Measurements from ENCODE around the gene EFS. TPM values are rescaled to one million over a fixed set of nuclear protein-coding genes. Genes with fewer than 3 reads are reported as not detected.

Gene EFS
- total RNA-seq, 1 donor from 2014 or later, result 29.6 TPM

DNA sequence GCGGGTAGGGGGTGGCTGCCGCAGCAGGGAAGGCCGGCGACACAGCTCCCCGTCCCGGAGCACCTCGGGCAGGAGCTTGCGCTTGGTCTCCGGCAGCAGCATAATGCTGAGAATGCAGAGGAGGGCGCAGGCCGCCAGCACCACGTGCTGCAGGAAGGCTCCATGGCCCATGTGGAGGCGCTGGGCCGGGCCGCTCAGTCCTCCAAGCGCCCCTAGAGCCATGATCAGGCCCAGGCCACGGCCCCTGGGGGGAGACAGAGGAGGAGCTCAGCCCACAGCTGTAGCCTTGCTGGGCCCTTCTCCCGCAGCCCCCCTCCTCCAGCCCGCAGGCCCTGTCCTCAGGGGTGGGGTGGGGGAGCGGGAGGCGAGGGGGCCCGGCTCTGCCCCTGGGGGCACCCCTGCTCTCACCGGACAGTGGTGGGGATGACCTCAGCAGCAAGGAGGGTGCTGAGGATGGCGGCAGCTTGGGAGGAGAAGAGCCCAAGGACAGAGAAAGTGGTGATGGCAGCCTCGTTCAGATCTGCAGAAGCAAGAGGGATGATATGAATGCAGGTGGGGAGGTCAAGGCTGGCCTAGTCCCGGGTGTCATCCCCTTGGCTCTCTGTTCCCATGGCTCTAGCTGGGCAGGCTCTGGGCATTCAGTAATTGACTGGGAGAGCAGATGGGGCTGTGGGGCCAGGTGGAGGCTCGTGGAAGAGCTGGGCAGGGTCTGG, 18.1 kb downstream of the EFS start:
- H3K4me1 Mint-ChIP-seq (ENCODE audit: low read depth), result peaks cover 3% of the 10 kb centered on the region
- no peak for DNase-seq (ENCODE audit: low spot score)
- no peaks in the 10 kb centered on the region for H3K9me3 Mint-ChIP-seq (ENCODE audit: low read depth)
- no peak overlapping the region for H3K27ac Mint-ChIP-seq (ENCODE audit: unreplicated experiment)
- peaks cover 7% of the 10 kb centered on the region for H3K36me3 Mint-ChIP-seq (ENCODE audit: low read depth)
- H3K4me3 Mint-ChIP-seq (ENCODE audit: unreplicated experiment), result no peak overlapping the region
- H3K27me3 Mint-ChIP-seq (ENCODE audit: low read depth), result no peaks in the 10 kb centered on the region
- TF ChIP-seq, protein P1, sequence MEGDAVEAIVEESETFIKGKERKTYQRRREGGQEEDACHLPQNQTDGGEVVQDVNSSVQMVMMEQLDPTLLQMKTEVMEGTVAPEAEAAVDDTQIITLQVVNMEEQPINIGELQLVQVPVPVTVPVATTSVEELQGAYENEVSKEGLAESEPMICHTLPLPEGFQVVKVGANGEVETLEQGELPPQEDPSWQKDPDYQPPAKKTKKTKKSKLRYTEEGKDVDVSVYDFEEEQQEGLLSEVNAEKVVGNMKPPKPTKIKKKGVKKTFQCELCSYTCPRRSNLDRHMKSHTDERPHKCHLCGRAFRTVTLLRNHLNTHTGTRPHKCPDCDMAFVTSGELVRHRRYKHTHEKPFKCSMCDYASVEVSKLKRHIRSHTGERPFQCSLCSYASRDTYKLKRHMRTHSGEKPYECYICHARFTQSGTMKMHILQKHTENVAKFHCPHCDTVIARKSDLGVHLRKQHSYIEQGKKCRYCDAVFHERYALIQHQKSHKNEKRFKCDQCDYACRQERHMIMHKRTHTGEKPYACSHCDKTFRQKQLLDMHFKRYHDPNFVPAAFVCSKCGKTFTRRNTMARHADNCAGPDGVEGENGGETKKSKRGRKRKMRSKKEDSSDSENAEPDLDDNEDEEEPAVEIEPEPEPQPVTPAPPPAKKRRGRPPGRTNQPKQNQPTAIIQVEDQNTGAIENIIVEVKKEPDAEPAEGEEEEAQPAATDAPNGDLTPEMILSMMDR (IDR thresholded peaks at IDR 0.05), result no peak

DNA sequence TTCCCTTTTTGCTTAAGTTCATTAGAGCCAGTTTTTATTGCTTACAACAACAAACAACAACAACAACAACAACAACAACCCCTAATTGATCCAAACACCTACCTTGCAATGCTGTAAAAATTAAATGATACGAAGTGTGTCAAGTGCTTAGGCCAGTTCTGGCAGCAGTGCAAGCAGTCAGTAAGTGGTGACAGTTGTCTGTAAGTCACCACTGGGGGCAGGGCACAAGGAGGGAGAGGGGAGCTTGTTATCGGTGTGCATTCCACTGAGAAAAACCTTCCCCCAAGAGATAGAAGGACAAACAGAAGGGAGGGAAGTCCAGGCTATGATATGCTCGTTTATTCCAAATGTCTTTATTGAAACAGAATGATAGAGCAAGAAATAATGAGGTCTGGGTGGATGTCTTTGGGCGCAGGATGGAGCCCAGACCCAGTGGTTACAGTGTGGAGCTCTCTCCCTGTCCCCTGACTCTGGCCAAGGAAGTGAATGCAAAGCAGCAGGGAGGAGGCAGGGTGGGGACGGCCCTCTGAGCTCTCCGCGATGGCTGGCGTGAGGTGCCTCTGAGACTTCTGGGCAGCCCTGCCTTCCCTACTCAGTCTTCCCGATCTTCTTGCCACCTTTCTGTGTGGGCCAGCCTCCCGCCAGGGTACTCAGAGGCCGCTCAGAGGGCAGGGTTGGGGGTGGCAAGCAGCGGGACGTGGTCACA, 18.8 kb downstream of the EFS start:
- H3K27me3 Mint-ChIP-seq (ENCODE audit: low read depth), result no peaks in the 10 kb centered on the region
- peaks cover 7% of the 10 kb centered on the region for H3K36me3 Mint-ChIP-seq (ENCODE audit: low read depth)
- DNase-seq (ENCODE audit: low spot score), result no peak
- no peaks in the 10 kb centered on the region for H3K9me3 Mint-ChIP-seq (ENCODE audit: low read depth)
- H3K4me3 Mint-ChIP-seq (ENCODE audit: unreplicated experiment), result no peak overlapping the region
- H3K4me1 Mint-ChIP-seq (ENCODE audit: low read depth), result peaks cover under 1% of the 10 kb centered on the region
- TF ChIP-seq, protein P1 (IDR thresholded peaks at IDR 0.05), result no peak
- no peak overlapping the region for H3K27ac Mint-ChIP-seq (ENCODE audit: unreplicated experiment)

DNA sequence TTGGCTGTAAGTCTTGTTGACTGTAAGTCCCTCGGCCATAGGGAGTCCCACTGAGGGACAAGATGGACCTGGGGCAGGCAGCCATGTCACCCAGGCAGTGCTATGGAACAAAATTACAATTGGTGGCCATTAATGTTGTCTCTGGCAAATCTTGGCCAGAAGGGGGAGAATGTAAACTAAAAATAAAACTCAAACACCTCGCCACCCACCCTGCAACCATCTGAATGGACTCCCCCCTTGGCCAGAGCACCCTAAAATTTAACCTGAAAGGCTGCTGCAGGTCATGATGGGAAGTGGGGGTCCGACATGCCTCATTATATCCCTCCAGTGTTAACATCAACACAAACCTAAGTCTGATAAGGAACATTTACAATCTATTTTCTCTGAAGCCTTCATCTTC, 20.5 kb downstream of the EFS start:
- peaks cover 4% of the 10 kb centered on the region for H3K36me3 Mint-ChIP-seq (ENCODE audit: low read depth)
- TF ChIP-seq, protein P1 (IDR thresholded peaks at IDR 0.05), result peak; percentile 50
- no peaks in the 10 kb centered on the region for H3K27me3 Mint-ChIP-seq (ENCODE audit: low read depth)
- H3K4me1 Mint-ChIP-seq (ENCODE audit: low read depth), result no peaks in the 10 kb centered on the region
- H3K4me3 Mint-ChIP-seq (ENCODE audit: unreplicated experiment), result no peak overlapping the region
- H3K27ac Mint-ChIP-seq (ENCODE audit: unreplicated experiment), result no peak overlapping the region
- H3K9me3 Mint-ChIP-seq (ENCODE audit: low read depth), result peaks cover 8% of the 10 kb centered on the region
- DNase-seq (ENCODE audit: low spot score), result no peak

DNA sequence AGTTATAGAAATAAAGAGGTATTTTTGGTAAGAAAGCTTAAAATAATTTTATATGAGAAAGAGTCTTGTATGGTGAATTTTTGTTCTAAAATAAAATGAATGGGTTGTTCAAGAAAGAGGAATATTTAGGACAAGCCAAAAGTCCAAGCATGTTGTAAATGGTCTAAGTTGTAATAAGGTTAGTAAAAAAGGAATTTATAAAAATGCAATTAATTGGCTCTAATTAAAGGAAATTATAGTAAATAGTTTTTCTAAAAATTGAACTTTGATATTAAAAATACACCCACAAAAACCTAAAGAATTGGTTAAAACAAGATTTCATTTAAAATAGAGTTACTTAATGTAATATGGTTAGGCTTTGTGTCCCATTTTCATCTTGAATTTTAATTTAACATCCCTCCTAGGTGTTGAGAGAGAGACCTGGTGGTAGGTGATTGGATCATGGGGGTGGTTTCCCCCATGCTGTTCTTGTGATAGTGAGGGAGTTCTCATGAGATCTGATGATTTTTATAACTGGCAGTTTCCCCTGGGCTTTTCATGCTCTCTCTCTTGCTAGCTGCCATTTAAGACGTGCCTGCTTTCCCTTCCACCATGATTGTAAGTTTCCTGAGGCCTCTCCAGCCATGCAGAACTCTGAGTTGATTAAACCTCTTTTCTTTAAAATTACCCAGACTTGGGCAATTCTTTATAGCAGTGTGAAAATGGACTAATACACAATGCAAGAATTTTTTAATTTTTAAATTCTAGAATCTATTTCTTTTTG, 25.3 kb downstream of the EFS start:
- no peak overlapping the region for H3K27ac Mint-ChIP-seq (ENCODE audit: unreplicated experiment)
- peaks cover 2% of the 10 kb centered on the region for H3K36me3 Mint-ChIP-seq (ENCODE audit: low read depth)
- peaks cover 10% of the 10 kb centered on the region for H3K9me3 Mint-ChIP-seq (ENCODE audit: low read depth)
- DNase-seq (ENCODE audit: low spot score), result no peak
- H3K4me3 Mint-ChIP-seq (ENCODE audit: unreplicated experiment), result no peak overlapping the region
- H3K27me3 Mint-ChIP-seq (ENCODE audit: low read depth), result peaks cover 7% of the 10 kb centered on the region
- TF ChIP-seq, protein P1 (IDR thresholded peaks at IDR 0.05), result no peak
- no peaks in the 10 kb centered on the region for H3K4me1 Mint-ChIP-seq (ENCODE audit: low read depth)

DNA sequence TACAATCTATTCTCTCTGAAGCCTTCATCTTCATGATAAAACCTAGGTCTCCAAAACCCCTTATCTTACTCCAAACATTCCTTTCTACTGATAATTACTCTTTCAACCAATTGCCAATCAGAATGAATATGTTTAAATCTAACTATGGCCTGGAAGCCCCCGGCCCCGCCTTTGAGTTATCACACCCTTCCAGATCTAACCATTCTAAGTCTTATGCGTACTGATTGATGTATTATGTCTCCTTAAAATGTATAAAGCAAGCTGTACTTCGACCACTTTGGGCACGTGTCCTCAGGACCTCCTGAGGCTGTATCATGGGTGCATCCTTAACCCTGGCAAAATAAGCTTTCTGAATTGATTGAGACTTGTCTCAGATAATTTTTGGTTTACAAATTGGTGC, 29.3 kb downstream of the EFS start:
- no peak for DNase-seq (ENCODE audit: low spot score)
- no peak overlapping the region for H3K27ac Mint-ChIP-seq (ENCODE audit: unreplicated experiment)
- peaks cover 10% of the 10 kb centered on the region for H3K9me3 Mint-ChIP-seq (ENCODE audit: low read depth)
- H3K4me1 Mint-ChIP-seq (ENCODE audit: low read depth), result no peaks in the 10 kb centered on the region
- peaks cover 7% of the 10 kb centered on the region for H3K27me3 Mint-ChIP-seq (ENCODE audit: low read depth)
- TF ChIP-seq, protein P1 (IDR thresholded peaks at IDR 0.05), result no peak
- no peak overlapping the region for H3K4me3 Mint-ChIP-seq (ENCODE audit: unreplicated experiment)
- peaks cover 2% of the 10 kb centered on the region for H3K36me3 Mint-ChIP-seq (ENCODE audit: low read depth)
